SIG-M5 treated with dmso at 0.1 percent for 504 hours (cell line): Measurements from ENCODE around the gene SLC34A3.

Experiments
- DNase-seq: peaks from one replicate; lab custom pipeline; 2025; ENCODE audit not compliant: unreplicated experiment; lab: John Stamatoyannopoulos, UW

Gene SLC34A3

GRCh38 chr9:137275203-137275587 is 44.5 kb downstream of the SLC34A3 start:
- DNase-seq: no peak

GRCh38 chr9:137275588-137276472 is 45.1 kb downstream of the SLC34A3 start:
- DNase-seq: no peak

- no peak for DNase-seq
Measured at GRCh38 chr9:137276473-137277328, 46.0 kb downstream of the SLC34A3 start.

- no peak for DNase-seq
Measured at GRCh38 chr9:137277329-137278041, 46.8 kb downstream of the SLC34A3 start, which contains the start of gene TOR4A. TSS of gene TOR4A (plus strand) at chr9:137277726. CDS start at chr9:137278690, 964 bp downstream.

GRCh38 chr9:137278061-137278701 is 47.5 kb downstream of the SLC34A3 start:
- DNase-seq: no peak

- no peak for DNase-seq
Measured at GRCh38 chr9:137278721-137279711, 48.3 kb downstream of the SLC34A3 start.

DNA sequence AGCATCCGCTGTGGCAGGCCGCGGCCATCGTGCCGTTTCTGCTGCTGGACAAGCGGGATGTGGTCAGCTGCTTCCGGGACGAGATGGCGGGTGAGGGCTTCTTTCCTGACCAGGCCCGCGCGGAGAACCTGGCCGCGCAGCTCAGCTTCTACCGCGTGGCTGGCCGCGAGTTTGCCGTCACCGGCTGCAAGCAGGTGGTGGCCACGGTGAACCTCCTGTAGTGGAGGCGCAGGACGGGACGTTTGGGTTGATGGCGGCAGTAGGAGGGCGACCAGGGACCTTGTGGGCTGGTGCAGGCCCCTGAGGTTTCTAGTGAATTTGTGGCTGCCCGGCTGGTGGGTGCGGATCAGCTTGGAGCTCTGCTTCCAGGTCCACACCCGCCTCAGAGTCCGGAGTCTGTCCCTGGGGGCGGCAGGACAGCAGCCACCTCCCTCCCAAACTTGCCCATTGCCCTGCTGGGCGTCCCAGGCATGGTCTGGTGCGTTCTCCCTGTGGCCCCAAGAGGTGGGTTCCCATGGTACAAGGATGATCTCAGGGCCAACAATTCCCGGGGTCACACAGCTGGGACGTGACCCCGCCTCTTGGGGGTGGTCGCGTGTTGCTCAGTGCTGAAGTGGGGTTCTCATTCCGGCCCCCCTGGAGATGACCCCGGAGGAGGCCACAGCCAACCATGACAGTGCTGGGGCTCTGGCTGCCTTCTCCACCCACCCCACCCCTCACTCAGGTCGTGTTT is 49.2 kb downstream of the SLC34A3 start:
- no peak for DNase-seq

DNA sequence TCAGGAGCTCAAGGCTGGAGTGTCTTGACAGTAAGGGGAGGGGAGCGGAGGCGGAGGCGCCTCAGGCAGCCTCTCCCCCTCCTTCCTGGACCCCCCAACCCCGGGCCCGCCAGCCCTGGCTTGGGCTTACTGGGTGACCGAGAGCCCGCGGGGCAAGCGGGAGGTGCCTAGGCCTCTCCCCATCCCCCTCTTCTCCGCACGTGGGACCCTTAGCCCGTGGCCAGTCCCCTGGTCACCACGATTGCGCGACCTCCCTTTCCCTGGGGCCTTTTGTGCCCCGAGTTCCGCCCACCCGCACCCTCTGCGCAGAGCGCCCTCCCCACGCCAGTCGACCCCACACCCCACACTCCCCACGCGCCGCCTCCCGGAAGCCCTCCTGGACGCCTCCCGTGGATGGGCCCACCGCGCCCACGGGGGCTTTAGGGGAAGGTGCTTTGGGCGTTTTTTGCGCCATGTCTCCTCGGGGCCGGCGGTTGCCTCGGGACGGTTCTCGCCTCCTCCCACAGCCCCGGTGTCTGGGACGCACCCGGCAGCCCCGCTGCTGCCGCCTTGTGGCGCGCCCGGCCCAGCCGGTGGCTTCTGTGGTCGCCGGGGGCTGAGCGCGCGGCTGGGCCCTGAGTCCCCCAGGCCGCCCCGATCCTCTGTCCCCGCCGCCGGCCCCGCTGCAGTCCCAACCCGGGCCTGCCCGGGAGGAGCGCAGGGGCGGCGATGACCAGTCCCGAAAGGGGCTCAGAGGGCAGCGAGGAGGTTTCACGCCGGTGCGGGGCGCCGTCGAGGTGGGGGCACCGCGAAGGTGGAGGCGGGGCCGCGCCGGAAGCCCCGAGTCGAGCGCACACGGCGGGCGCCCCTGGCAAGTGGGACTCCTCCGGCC is 50.0 kb downstream of the SLC34A3 start:
- DNase-seq: no peak

DNA sequence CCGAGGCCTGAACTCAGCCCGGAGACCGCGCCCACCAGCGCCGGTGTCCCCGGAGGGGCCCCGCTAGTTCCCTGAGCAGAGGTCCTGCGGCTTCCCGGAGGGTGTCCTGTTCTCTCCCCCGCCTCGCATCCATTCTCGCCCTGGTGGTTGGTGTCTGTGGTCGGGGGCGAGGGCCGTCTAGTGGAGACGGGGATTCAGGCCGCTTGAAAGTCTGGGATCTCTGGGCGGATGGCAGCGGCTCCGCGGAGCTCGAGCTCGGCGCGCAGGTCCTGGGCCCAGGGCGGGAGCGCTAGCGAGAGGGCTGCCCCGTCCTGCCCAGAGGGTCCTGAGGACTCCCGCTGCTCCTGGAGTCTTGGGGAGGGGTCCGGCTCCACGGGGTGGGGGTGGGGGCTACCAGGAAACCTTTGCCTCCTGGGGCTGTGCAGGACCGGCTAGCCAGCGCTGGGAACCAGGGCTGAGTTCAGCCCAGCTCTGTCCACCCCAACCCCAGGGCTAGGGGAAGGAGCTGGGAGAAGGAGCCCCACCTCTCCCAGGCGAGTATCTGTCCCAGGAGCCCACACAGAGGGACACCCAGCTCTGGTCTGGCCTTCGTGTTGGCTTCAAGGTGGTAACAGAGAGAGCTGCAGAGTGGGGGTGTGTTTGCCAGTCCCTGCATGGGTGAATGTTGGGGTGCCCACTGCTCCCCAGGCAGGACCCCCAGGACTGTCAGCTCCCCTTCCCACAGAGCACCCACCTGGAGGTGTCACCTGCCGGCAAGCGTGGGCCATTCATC is 50.8 kb downstream of the SLC34A3 start:
- no peak for DNase-seq
